ENCODE results near the gene EMX1.

- TF ChIP-seq ZNF366 (tag by site-specific recombination; conservative IDR thresholded peaks at IDR 0.05) (no peak), ZNF184 (tag by site-specific recombination; IDR thresholded peaks at IDR 0.05) (no peak), ZBTB8A (tag by site-specific recombination; IDR thresholded peaks at IDR 0.05) (no peak), ZSCAN30 (tag by site-specific recombination; IDR thresholded peaks at IDR 0.05) (no peak), ZNF2 (tag by site-specific recombination; IDR thresholded peaks at IDR 0.05) (no peak), ZNF561 (tag by site-specific recombination; IDR thresholded peaks at IDR 0.05; ENCODE audit: borderline replicate concordance) (no peak), ZNF664 (tag by site-specific recombination; IDR thresholded peaks at IDR 0.05) (no peak)
Measured at GRCh38 chr2:72974436-72974754, 57.1 kb downstream of the EMX1 start.

All from HEK293 (cell line).